Measurements from ENCODE around the gene DIAPH2. TPM values are rescaled to one million over a fixed set of nuclear protein-coding genes. Genes with fewer than 3 reads are reported as not detected.

Gene DIAPH2
- total and polyA plus RNA-seq, 2 donors (not counting 1 experiment from before 2014, with no cell fraction given), result 16.8 to 18.5 TPM

GRCh38 chrX:97268182-97268680 lies 583.6 kb downstream of the DIAPH2 start:
- peak; percentile 23 to 29 for DNase-seq (ENCODE audit: low read depth in 2 of 2)

GRCh38 chrX:97284531-97284930 lies 599.9 kb downstream of the DIAPH2 start:
- H3K27ac ChIP-seq (ENCODE audit: insufficient read depth, low read length), result no peak overlapping the region
- H2AFZ ChIP-seq (ENCODE audit: low read length), result no peak overlapping the region
- no peaks in the 10 kb centered on the region for H3K79me2 ChIP-seq (ENCODE audit: control insufficient read depth, insufficient read depth, low read length)
- H3K27me3 ChIP-seq (ENCODE audit: control insufficient read depth, insufficient read depth, low read length), result no peaks in the 10 kb centered on the region
- H3K4me3 ChIP-seq (replicated peaks in 1 of 4; ENCODE audit: control extremely low read depth in 1 of 4, insufficient read depth in 1 of 4, low read depth in 3 of 4, low read length in 4 of 4), result no peak overlapping the region
- H3K4me1 ChIP-seq (ENCODE audit: control insufficient read depth, extremely low read depth, insufficient read depth, low read length), result no peaks in the 10 kb centered on the region
- H4K20me1 ChIP-seq (ENCODE audit: control insufficient read depth, extremely low read depth, insufficient read depth, low read length), result no peaks in the 10 kb centered on the region
- H3K36me3 ChIP-seq (ENCODE audit: control insufficient read depth, insufficient read depth, low read length), result no peaks in the 10 kb centered on the region
- DNase-seq (ENCODE audit: low read depth in 2 of 2), result no peak
- H3K9ac ChIP-seq (ENCODE audit: insufficient read depth, low read length), result no peak overlapping the region
- no peaks in the 10 kb centered on the region for H3K9me3 ChIP-seq (ENCODE audit: control insufficient read depth, insufficient read depth, low read depth, low read length)
- H3K4me2 ChIP-seq (ENCODE audit: extremely low read depth, insufficient read depth, low read length), result no peak overlapping the region
- TF ChIP-seq EZH2 (IDR thresholded peaks at IDR 0.05; ENCODE audit: low read length, missing control alignments) (no peak), CTCF (conservative IDR thresholded peaks at IDR 0.05 in 1 of 2, IDR thresholded peaks at IDR 0.05 in 1 of 2; ENCODE audit: low read depth in 1 of 2, low read length in 2 of 2) (no peak)

More at GRCh38 chrX:97268182-97268680, 583.6 kb downstream of the DIAPH2 start:
- H3K9me3 ChIP-seq (ENCODE audit: control insufficient read depth, insufficient read depth, low read depth, low read length), result no peaks in the 10 kb centered on the region
- H3K9ac ChIP-seq (ENCODE audit: insufficient read depth, low read length), result no peak overlapping the region
- H3K4me1 ChIP-seq (ENCODE audit: control insufficient read depth, extremely low read depth, insufficient read depth, low read length), result peaks cover 2% of the 10 kb centered on the region
- H3K4me2 ChIP-seq (ENCODE audit: extremely low read depth, insufficient read depth, low read length), result no peak overlapping the region
- H3K27me3 ChIP-seq (ENCODE audit: control insufficient read depth, insufficient read depth, low read length), result no peaks in the 10 kb centered on the region
- no peak for TF ChIP-seq CTCF (conservative IDR thresholded peaks at IDR 0.05 in 1 of 2, IDR thresholded peaks at IDR 0.05 in 1 of 2; ENCODE audit: low read depth in 1 of 2, low read length in 2 of 2)
- TF ChIP-seq EZH2 (IDR thresholded peaks at IDR 0.05; ENCODE audit: low read length, missing control alignments), result no peak
- H4K20me1 ChIP-seq (ENCODE audit: control insufficient read depth, extremely low read depth, insufficient read depth, low read length), result no peaks in the 10 kb centered on the region
- H2AFZ ChIP-seq (ENCODE audit: low read length), result no peak overlapping the region
- H3K27ac ChIP-seq (ENCODE audit: insufficient read depth, low read length), result no peak overlapping the region
- H3K79me2 ChIP-seq (ENCODE audit: control insufficient read depth, insufficient read depth, low read length), result no peaks in the 10 kb centered on the region
- H3K36me3 ChIP-seq (ENCODE audit: control insufficient read depth, insufficient read depth, low read length), result no peaks in the 10 kb centered on the region
- H3K4me3 ChIP-seq (replicated peaks in 1 of 4; ENCODE audit: control extremely low read depth in 1 of 4, insufficient read depth in 1 of 4, low read depth in 3 of 4, low read length in 4 of 4), result no peak overlapping the region

- no peak overlapping the region for H3K4me2 ChIP-seq (ENCODE audit: extremely low read depth, insufficient read depth, low read length)
- DNase-seq (ENCODE audit: low read depth in 2 of 2), result peak in 1 of 2 donors; percentile 17
- no peak overlapping the region for H3K9ac ChIP-seq (ENCODE audit: insufficient read depth, low read length)
- no peak overlapping the region for H3K4me3 ChIP-seq (replicated peaks in 1 of 4; ENCODE audit: control extremely low read depth in 1 of 4, insufficient read depth in 1 of 4, low read depth in 3 of 4, low read length in 4 of 4)
- H3K27me3 ChIP-seq (ENCODE audit: control insufficient read depth, insufficient read depth, low read length), result no peaks in the 10 kb centered on the region
- TF ChIP-seq CTCF (conservative IDR thresholded peaks at IDR 0.05 in 1 of 2, IDR thresholded peaks at IDR 0.05 in 1 of 2; ENCODE audit: low read depth in 1 of 2, low read length in 2 of 2) (no peak), EZH2 (IDR thresholded peaks at IDR 0.05; ENCODE audit: low read length, missing control alignments) (no peak)
- no peaks in the 10 kb centered on the region for H3K4me1 ChIP-seq (ENCODE audit: control insufficient read depth, extremely low read depth, insufficient read depth, low read length)
- no peaks in the 10 kb centered on the region for H3K79me2 ChIP-seq (ENCODE audit: control insufficient read depth, insufficient read depth, low read length)
- H3K36me3 ChIP-seq (ENCODE audit: control insufficient read depth, insufficient read depth, low read length), result no peaks in the 10 kb centered on the region
- no peaks in the 10 kb centered on the region for H3K9me3 ChIP-seq (ENCODE audit: control insufficient read depth, insufficient read depth, low read depth, low read length)
- H2AFZ ChIP-seq (ENCODE audit: low read length), result no peak overlapping the region
- H4K20me1 ChIP-seq (ENCODE audit: control insufficient read depth, extremely low read depth, insufficient read depth, low read length), result no peaks in the 10 kb centered on the region
- no peak overlapping the region for H3K27ac ChIP-seq (ENCODE audit: insufficient read depth, low read length)
Measured at GRCh38 chrX:97290199-97290598, 605.6 kb downstream of the DIAPH2 start.

Data from fibroblast of lung (primary cell).